HTR-8/SVneo (cell line): ENCODE results near the gene MBOAT1.
A peak's percentile ranks its signal among the peaks of the same experiment; 100 is the strongest.

Experiments used
- DNase-seq: peaks from one replicate; pipeline ENCODE4 v3.0.0; 2011; ENCODE audit warnings: low spot score, mixed read lengths; ENCODE audit not compliant: insufficient read length
- FAIRE-seq: peaks from 2 replicates; lab custom pipeline; 2011; peaks lifted over from hg19 to GRCh38; lab: Jason Lieb, UNC

MBOAT1 gene

GRCh38 chr6:20112241-20112640 lies 100.0 kb downstream of the MBOAT1 start:
- no peak for DNase-seq
- no peak for FAIRE-seq

DNA sequence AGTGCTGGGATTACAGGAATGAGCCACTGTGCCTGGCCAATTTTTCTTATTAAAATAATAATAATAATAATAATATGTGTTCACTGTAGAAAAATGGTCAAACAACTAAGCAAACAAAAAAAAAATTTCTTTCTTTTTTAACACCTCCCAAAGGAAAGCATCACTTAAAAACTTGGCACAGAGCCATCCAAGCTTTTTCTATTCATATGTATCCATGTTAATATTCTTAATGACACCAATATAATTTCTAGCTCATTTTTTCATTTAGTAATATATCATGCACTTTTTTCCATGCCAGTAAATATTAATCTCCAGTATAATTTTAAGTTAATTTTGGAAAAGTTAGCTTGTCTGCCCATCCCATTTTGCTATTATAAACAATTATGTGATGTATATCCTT lies 101.8 kb downstream of the MBOAT1 start:
- no peak for DNase-seq
- FAIRE-seq: no peak

GRCh38 chr6:20109526-20109925 lies 102.7 kb downstream of the MBOAT1 start:
- DNase-seq (no peak), FAIRE-seq (no peak)

DNA sequence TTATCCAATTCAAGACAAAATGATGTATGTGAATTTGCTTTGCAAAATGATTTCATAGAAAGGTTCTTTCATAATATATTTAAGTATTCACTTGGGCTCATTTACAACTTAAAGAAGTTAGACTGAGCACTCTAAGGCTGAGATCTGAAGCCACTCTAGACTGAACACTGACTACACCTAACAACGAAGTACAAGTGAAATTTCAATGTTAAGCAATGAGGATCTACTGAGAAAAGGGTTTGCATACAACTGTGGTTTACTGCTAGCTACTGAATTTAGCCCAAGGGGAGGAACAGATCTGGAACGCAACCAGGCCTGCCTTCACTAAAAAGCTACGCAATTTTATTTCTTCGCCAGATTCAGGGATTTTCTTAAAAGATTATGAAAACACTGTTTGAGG lies 106.4 kb downstream of the MBOAT1 start:
- no peak for DNase-seq
- no peak for FAIRE-seq

DNA sequence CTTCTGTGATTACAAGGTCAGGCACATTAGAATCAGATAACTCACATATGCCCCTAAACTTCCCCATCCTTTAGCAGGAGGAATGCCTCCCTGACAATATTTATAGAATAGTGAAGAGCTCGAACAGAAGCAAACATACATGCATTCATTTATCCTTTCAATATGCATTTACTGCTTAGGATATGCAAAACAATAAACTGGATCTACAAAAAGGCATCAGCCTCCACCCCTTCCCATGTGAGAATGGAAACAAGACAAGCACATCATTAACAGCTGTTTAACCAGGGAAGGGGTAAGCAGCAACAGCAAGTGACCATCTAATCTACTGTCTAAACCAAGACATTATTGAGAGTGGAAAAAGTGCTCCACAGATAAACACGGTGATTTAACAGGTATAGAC lies 107.6 kb downstream of the MBOAT1 start:
- FAIRE-seq (no peak), DNase-seq (no peak)

- FAIRE-seq (peak; percentile 57), DNase-seq (no peak)
Measured at GRCh38 chr6:20102397-20103073, 109.7 kb downstream of the MBOAT1 start.

GRCh38 chr6:20099156-20099555 lies 113.1 kb downstream of the MBOAT1 start:
- no peak for DNase-seq
- no peak for FAIRE-seq

DNA sequence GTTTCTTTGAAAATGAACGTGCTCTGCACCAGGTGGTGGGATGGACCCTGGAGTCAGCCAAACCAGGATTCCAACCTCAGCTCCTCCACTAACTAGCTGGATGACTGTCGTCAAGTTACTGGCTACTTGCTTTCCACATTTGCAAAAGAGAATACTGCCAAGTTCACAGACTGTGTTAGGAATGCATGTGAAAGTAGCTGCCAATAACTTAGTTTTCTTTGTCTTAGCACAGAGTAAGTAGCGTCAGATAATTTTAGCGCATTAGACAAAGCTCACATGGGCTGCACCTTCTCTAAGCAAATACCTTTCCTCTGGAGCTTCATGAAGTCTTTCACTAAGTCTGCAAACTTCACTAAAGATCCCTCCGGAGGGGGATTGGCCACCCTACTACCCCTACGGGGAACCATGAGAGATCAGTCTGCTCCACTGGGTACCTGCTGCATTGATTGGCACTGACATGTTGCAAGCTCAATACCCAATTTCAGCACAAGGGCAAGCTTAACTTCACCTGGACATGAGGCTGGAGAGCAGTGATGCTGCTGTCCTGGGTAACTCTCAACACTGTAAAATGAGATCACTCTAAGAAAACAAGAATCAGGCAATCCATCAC lies 113.9 kb downstream of the MBOAT1 start:
- FAIRE-seq (peak; percentile 28), DNase-seq (no peak)

GRCh38 chr6:20096536-20096935 lies 115.7 kb downstream of the MBOAT1 start:
- DNase-seq (no peak), FAIRE-seq (no peak)

DNA sequence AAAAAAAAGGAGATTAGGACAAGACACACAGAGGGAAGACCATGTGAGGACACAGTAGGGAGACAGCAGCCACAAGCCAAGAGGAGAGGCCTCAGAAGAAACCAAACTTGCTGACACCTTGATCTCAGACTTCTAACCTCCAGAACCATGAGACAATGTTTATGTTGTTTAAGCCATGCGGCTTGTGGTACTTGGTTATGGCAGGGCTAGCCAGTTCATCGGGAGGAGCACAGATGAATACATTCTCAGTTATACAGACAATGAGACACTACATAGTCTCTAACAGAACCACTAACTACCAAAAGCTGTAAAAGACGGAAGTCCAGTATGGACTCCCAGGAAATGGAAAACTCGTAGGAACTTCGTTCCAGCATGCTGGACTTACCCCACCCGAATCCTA lies 116.8 kb downstream of the MBOAT1 start:
- no peak for FAIRE-seq

GRCh38 chr6:20092071-20092566 lies 120.2 kb downstream of the MBOAT1 start:
- DNase-seq (peak; percentile 13), FAIRE-seq (no peak)

More for the DNA sequence above, 116.8 kb downstream of the MBOAT1 start:
- no peak for DNase-seq

GRCh38 chr6:20086992-20087391 lies 125.3 kb downstream of the MBOAT1 start:
- FAIRE-seq: no peak
- no peak for DNase-seq

- no peak for FAIRE-seq
- DNase-seq: no peak
Measured at GRCh38 chr6:20085817-20086216, 126.5 kb downstream of the MBOAT1 start.

DNA sequence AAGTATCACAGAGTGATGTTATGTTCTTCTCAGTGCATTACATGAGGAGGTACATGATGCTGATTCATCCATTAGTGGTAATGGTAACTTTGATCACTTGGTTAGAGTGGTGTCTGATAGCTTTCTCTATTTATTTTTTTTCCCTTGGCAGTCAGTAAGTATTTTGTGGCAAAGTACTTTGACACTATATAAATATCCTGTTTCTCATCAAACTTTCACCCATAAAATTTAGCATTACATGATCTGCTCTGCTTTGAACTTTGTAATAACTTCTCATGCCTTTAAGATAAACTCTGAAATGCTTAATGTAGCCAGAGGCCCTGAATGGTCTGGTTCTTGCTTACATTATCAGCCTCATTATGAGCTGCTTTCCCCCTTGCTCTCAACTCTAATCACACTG lies 127.9 kb downstream of the MBOAT1 start:
- FAIRE-seq: no peak
- no peak for DNase-seq

DNA sequence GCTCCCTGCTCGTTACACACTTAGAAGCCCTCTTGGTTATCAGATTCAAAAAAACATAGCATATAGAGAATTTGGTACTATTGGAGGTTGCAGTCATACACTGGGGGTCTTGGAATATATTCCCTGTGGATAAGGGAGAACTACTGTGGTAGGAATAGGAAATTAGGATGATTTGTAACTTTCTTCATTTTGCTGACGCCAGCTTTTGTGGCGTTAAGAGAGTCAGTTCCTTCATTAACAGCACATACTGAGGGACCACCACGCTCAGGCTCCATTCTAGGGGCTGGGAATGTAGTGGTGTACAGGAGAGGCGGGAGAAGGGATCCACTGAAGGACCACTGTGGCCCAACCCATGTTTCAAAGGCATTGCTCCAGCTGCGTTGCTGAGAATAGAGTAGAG lies 140.3 kb downstream of the MBOAT1 start:
- no peak for DNase-seq
- FAIRE-seq: no peak

GRCh38 chr6:20070047-20070446 lies 142.2 kb downstream of the MBOAT1 start:
- DNase-seq: no peak
- FAIRE-seq: no peak

- FAIRE-seq (no peak), DNase-seq (no peak)
Measured at GRCh38 chr6:20069021-20069522, 143.2 kb downstream of the MBOAT1 start.

- FAIRE-seq (no peak), DNase-seq (no peak)
Measured at GRCh38 chr6:20068421-20068988, 143.8 kb downstream of the MBOAT1 start.

- FAIRE-seq (no peak), DNase-seq (no peak)
Measured at GRCh38 chr6:20061952-20062351, 150.3 kb downstream of the MBOAT1 start.

DNA sequence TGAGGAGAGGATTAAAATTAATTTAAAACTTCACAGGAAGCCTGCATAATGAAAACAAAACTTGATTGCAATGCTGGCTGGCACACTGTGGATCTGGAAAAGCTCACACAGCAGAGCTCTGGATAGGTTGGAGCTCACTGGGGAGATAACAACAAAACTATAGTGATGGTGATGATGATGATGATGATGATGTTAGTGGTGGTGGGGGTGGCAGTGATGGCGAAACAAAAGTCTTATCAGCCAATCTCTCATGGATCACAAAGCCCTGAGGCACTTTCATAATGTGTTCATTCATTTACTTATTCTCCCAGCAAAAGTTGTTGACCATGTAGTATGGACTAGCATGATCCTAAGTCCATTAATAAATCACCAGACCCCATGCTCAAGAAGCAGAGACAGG lies 152.0 kb downstream of the MBOAT1 start:
- no peak for FAIRE-seq
- DNase-seq: no peak

DNA sequence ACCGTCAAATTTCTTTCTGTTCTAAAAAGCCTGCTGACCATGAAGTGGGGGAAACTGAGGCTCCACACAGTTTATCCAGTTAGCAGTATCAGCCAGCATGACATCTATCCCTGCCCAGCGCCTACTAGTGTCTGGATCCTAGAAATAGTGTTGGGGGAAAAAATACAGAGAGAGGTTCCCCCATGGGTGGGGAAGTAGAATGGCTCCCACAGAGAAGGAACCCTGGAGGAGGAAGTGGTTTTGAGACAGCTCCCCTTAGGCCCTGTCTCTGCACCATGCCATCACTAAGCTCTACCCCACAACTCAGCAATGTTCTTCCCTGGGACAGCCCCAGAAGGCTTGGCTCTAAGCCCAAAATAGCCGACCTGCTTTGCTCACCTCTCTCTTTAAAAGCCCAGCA lies 153.4 kb downstream of the MBOAT1 start:
- DNase-seq (no peak), FAIRE-seq (no peak)
